Raji (cell line): Measurements from ENCODE around the gene MTRFR.

Source experiments
- POLR2A ChIP-seq: IDR thresholded peaks from 2 replicates; pipeline ENCODE4 v1.6.1; 2011; ENCODE audit warnings: low read depth, low read length, control low read depth; ENCODE audit not compliant: insufficient read depth

MTRFR gene

DNA sequence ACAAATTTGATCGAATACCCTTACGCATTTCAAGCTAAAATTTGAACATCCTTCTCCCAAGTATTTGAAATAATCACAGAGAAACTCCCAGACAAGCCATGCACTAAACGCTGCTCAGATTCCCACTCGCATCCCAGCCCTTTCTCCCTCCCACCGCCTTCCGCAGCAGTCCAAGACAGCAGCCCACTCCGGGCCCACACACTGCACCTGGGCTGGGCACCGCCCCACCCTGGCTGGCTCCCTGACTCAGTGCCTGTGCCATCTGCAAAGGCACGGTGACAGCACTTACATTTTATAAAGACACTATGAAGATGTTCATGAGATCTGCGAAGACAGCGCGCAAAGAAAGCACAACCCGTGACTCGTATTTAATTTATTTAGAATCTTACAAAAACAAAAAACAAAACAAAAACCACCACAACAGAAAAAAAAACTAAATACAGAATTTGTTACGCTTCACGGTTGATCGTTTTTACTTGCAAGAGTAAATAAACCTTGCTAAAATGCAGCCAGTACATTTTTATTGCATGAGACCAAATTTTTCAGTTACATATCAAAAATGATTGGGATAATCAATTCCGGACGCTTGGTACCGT is 55.6 kb downstream of the MTRFR start:
- no peak for TF ChIP-seq POLR2A

DNA sequence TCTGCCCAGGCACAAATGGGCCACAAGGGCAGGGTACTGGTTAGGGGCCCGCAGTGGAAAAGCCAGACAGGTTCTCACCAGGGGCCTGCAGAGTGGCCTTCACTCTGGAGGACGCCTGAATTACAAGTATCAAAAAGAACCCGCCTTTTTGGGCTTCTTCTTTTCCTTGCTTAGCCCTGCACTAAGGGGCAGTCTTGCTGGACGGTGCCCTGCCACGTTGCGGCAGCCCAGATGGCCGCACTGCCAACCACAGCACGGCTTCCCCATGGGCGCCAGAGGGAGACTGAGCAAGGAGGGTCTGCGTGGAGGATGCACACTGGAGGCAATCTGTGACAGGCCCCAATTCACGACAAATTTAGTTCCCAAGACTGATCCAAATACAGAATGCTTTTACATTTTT is 56.7 kb downstream of the MTRFR start:
- TF ChIP-seq POLR2A, result no peak

DNA sequence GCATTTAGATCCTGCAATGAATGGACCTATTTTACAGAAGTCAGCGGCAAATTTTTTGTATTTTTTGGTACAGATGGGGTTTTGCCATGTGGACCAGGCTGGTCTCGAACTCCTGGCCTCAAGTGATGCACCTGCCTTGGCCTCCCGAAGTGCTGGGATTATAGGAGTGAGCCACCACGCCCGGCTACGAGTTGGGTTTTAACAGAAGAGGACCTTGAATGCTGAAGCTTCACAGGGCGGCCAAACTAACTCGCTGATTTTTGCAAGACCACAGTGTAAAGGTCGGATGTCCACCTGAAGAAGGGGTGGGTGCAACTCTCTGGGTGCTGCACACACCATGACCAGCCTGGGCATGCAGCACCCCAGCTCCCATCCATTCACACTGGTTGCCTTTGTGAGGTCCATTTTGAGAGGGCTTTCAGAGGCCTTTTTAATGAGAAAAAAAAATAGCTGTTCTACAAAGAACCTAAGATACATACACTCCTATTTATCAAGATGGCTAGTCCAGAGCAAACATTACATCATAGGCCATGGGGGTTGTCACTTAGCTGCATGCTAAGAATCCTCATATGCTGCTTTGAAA is 60.0 kb downstream of the MTRFR start:
- no peak for TF ChIP-seq POLR2A

DNA sequence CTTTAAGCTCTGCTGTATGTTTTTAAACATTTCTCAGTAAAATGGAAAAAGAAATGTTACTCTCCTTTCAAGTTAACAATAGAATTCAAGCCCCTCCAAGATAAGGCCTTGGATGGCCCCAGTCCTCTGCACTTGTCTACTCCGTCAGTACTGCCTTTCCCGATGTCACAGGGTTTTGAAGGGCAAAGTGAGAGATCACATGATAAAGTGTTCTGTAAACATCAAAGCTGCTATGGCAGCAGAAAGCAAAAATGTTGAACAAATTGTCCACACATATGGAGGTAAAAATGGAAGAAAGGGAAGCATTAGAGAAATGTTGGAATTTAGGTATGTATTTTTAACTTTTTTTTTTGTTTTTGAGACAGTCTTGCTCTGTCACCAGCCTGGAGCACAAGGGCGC is 71.9 kb downstream of the MTRFR start:
- no peak for TF ChIP-seq POLR2A

DNA sequence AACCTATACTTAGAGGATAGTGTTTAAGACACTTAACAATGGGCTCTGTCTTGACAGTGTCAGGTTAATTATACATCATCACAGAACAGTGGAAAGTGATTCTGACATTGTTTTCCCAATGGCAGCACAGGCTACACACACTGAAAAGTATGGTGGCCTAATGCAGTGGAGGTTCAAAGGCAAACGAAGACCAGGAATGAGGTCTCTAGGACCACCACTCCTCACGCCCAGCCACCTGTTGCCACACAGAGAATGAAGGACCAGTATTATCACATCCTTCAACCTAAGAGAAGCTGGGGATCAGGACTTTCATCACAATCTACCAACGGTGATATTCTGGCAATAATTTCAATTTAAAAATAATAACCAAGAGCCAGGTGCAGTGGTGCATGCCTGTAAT is 73.0 kb downstream of the MTRFR start:
- TF ChIP-seq POLR2A, result no peak
